Epithelial cell of esophagus (primary cell): Measurements from ENCODE around the gene MTHFD1L.
"Not testable (repeated sequence)": the region's sequence is repeated elsewhere in the genome, so short reads cannot be mapped to it uniquely, and the experiment has no call there.

Source experiments
- DNase-seq: peaks from one replicate; pipeline ENCODE4 v3.0.0; 2010; ENCODE audit warnings: low read depth
- H3K4me3 ChIP-seq: 2 replicates; pipeline ENCODE4 v1.5.1; 2011; ENCODE audit warnings: mild to moderate bottlenecking, low read length, control low read depth
- TF ChIP-seq, protein P1 (sequence below): IDR thresholded peaks from 2 replicates; pipeline ENCODE4 v1.5.1; 2011; ENCODE audit warnings: low read depth, mild to moderate bottlenecking, low read length, control low read depth, inconsistent platforms; ENCODE audit not compliant: insufficient read depth; ENCODE audit errors: missing control alignments

Gene MTHFD1L

DNA sequence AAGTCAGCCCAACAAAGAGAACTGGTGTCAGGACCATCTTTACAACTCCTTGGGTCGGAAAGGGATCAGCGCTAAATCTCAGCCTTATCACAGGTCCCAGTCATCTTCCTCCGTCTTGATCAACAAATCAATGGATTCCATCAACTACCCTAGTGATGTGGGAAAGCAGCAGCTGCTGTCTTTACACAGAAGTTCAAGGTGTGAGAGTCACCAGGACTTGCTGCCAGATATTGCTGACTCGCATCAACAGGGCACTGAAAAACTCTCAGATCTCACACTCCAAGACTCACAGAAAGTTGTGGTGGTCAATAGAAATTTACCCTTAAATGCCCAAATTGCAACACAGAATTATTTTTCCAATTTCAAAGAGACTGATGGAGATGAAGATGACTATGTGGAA is 25.3 kb upstream of the MTHFD1L start:
- TF ChIP-seq, protein P1, sequence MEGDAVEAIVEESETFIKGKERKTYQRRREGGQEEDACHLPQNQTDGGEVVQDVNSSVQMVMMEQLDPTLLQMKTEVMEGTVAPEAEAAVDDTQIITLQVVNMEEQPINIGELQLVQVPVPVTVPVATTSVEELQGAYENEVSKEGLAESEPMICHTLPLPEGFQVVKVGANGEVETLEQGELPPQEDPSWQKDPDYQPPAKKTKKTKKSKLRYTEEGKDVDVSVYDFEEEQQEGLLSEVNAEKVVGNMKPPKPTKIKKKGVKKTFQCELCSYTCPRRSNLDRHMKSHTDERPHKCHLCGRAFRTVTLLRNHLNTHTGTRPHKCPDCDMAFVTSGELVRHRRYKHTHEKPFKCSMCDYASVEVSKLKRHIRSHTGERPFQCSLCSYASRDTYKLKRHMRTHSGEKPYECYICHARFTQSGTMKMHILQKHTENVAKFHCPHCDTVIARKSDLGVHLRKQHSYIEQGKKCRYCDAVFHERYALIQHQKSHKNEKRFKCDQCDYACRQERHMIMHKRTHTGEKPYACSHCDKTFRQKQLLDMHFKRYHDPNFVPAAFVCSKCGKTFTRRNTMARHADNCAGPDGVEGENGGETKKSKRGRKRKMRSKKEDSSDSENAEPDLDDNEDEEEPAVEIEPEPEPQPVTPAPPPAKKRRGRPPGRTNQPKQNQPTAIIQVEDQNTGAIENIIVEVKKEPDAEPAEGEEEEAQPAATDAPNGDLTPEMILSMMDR: no peak
- H3K4me3 ChIP-seq: no peak overlapping the region
- no peak for DNase-seq

DNA sequence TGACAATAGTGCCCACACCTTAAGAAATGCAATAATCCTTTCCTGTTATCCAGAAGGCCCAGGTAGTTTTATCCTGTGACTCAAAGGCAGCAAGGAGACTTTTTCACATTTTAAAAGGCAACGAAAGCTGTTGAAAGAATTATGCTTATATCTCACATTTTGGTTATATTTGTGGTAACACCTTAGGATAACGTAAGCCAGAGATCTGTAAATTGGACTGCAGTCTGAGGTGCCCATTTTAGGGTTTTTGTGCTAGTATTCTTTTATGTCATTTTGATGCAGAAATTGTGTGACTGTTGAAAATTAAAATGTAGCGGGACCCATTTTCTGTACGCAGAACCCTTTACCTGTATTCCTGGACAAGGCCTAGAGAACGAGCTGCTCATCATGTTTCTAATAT is 24.3 kb upstream of the MTHFD1L start:
- TF ChIP-seq, protein P1: no peak
- DNase-seq: no peak
- no peak overlapping the region for H3K4me3 ChIP-seq

DNA sequence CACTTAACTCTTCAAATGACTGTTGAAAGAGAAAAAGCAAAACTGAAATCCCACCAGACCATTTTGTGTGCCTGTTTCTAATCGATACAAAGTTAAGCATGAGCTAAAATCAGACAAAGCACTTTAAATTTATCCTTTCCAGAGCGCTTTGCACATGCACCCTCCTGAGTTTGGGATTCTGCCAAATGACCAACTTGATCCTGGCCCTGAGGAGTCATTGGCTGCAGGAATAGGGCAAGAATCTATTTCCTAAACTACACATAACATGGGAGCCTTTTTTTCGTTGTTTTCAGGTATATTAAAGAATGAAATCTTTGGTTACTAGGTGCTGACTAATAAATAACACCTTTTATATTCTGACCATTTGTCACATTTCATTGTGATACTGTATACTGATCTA is 23.8 kb upstream of the MTHFD1L start:
- no peak overlapping the region for H3K4me3 ChIP-seq
- TF ChIP-seq, protein P1: no peak
- no peak for DNase-seq

DNA sequence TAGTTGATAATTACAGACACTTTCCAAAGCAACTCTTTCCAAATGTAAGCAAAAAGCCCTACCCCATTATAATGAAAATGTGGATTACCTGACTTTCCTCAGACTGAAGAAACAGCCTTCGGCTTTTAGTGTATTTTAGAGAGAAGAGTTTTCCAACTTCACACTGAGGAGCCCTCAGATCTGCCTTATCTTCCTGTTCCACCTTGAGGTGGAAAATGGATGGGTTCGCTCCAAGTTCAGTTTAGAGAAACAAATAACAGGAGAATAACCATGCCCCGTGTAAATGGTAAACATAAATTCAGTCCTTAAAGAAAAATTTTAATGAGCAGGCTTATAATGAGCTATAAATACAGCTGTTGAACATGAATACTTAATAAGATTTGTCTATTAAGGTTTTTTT is 21.1 kb upstream of the MTHFD1L start:
- H3K4me3 ChIP-seq: no peak overlapping the region
- DNase-seq: no peak
- TF ChIP-seq, protein P1: no peak

DNA sequence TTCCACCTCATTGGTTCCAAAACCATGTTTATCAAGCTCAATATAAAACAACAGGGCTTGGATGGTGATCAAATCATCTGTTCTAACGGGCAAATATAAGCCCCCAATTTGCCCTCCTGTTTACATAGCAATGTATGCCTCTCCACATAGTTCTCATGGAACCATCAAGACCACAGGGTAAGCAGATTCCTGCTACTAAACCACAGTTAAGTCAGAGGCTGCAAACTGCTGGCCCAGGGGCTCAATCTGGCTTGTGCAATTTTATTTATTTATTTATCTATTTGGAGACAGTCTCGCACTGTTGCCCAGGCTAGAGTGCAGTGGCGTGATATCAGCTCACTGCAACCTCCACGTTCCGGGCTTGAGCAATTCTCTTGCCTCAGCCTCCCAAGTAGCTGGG is 18.9 kb upstream of the MTHFD1L start:
- TF ChIP-seq, protein P1: no peak
- no peak overlapping the region for H3K4me3 ChIP-seq
- DNase-seq: no peak

DNA sequence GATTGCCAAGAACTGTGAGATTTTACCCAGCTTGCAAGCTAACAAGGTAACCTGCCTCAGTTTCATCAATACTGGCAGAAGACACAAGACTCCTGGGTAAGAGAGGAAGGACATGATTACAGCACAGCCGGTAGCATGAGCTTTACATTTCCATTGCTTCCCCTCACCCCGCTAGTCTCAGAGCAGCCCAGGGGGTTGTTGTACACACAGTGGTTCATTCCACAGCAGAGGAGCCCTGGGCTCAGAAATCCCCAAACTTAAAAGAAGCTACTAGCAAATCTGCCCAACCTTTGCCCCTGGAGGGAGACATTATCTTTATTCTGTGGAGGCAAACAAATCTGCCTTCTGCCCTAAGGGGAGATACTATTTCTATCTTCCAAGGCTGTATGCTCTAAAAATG is 17.1 kb upstream of the MTHFD1L start:
- TF ChIP-seq, protein P1: no peak
- no peak for DNase-seq
- H3K4me3 ChIP-seq: no peak overlapping the region

DNA sequence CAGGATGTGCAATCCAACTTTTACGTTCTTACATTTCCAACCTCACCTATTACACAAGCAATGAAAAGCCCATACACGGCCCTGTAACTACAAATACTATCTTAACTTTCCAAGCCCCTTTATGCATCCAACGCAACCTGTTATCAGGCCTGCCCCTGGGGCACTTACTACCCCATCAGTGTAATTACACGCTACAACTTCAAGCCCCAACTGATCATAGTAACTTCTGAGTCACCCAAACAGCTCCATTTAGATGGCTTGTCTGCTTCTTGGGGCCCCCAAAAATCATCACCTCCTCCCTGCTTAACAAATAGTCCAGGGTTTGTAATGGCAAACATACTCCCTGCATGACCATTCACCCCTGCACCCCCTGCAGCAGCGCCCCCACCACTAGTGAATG is 11.1 kb upstream of the MTHFD1L start:
- DNase-seq, H3K4me3 ChIP-seq: not testable (repeated sequence)

DNA sequence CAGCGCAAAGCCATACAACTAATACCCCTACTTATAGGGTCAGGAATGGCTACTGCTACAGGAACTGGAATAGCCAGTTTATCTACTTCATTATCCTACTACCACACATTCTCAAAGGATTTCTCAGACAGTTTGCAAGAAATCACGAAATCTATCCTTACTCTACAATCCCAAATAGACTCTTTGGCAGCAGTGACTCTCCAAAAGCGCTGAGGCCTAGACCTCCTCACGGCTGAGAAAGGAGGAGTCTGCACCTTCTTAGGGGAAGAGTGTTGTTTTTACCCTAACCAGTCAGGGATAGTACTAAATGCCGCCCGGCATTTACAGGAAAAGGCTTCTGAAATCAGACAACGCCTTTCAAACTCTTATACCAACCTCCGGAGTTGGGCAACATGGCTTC is 10.3 kb upstream of the MTHFD1L start:
- not testable (repeated sequence) for H3K4me3 ChIP-seq

More for the DNA sequence above, 10.3 kb upstream of the MTHFD1L start:
- DNase-seq: peak; percentile 16
